GF-D8 (cell line): ENCODE data around the gene CELSR3.

ENCODE experiments used
- DNase-seq: peaks from one replicate; lab custom pipeline; 2025; lab: John Stamatoyannopoulos, UW

CELSR3 gene, protein sequence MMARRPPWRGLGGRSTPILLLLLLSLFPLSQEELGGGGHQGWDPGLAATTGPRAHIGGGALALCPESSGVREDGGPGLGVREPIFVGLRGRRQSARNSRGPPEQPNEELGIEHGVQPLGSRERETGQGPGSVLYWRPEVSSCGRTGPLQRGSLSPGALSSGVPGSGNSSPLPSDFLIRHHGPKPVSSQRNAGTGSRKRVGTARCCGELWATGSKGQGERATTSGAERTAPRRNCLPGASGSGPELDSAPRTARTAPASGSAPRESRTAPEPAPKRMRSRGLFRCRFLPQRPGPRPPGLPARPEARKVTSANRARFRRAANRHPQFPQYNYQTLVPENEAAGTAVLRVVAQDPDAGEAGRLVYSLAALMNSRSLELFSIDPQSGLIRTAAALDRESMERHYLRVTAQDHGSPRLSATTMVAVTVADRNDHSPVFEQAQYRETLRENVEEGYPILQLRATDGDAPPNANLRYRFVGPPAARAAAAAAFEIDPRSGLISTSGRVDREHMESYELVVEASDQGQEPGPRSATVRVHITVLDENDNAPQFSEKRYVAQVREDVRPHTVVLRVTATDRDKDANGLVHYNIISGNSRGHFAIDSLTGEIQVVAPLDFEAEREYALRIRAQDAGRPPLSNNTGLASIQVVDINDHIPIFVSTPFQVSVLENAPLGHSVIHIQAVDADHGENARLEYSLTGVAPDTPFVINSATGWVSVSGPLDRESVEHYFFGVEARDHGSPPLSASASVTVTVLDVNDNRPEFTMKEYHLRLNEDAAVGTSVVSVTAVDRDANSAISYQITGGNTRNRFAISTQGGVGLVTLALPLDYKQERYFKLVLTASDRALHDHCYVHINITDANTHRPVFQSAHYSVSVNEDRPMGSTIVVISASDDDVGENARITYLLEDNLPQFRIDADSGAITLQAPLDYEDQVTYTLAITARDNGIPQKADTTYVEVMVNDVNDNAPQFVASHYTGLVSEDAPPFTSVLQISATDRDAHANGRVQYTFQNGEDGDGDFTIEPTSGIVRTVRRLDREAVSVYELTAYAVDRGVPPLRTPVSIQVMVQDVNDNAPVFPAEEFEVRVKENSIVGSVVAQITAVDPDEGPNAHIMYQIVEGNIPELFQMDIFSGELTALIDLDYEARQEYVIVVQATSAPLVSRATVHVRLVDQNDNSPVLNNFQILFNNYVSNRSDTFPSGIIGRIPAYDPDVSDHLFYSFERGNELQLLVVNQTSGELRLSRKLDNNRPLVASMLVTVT (N-terminal part only)

DNA sequence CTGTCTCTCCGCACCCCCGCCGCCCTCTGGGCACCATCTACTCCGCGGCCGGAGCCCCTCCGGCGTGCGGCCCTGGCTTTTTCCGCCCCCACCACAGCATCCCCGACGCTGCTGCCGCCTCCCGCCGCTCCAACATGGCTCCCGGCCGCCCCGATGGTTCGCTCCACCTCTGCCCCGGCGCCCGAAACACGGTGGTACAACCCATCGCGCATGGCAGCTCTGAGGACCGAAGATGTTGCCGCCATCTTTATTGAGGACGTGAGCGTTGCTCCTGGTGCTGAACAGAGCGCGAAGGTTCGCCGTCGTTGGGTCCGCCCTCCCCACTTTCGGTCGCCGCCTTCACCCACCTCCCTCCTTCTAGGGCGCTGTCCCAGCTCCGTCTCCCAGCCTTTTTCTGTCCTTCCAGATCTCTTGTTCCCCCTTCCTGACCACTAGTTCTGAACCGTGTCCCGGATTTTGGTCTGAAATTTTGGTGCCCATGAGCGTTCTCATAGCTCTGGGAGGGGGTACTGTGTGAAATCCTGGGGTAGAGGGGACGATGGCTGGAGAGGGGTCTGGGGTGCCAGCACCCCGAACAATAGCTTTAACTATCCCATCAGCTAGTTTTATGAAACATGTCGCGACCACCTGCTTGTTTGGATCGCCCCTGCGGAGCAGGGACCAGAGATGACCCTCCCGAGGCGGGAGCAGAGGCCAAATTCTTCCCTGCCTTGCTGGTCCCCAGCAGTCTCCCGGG lies at the start of gene CELSR3:
Gene CELSR3, minus strand, starts transcription at position 134 of the 736 bp plus-strand sequence. CDS start 252 bp downstream, outside the sequence.
- DNase-seq = no peak

DNA sequence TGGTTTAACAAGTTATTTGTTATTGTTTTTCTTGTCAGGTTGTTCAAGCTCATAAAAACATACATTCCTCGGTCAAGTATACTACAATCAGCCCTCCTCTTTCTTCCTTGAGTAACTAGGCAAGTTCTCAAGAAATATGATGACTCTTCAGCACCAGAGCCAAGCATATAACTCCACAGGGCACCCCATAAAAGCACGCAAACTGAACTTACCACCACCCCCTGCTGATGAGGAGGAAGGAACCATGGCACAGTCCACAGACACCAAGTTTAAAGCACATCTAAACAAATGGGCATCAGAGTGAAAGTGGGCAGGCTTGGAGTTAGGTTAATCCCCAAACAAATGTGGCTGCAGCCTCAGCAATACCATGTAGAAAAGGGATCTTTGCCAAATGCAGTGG lies 49.0 kb upstream of the CELSR3 start:
- no peak for DNase-seq

DNA sequence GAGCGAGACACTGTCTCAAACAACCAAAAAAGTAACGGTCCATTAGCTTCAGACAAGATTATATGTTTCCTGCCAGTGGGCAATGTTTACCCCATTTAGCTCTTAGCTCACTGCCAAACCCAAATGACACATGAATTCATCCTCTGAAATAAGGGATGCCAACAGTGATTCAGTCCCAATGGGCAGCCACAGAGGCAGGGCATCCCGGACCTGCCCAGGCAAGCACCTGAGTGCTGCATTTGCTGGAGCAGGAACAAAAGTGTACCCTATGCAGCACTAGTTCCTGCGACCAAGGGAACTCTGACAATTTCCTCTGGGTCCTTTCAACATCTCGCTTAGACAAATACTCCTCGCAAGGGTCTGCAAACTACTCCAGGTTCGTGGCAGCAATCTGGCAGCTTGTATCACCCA lies 46.4 kb upstream of the CELSR3 start:
- no peak for DNase-seq

DNA sequence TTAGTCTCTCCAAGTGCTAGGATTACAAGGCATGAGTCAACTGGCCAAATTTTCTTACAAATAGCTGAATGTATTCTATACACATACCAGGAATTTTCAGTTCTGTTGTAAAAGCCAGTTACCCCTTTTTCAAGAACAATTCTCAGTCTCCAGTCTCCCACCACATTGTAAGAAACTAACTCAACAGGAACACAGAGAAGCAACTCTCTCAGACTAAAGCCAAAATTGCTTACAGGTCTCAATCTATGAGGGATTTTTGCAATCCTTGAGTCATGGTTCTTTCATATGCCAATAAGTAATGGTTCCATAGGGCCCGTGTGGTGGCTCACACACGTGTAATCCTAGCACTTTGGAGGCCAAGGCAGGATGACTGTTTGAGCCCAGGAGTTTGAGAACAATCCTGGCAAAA lies 45.8 kb upstream of the CELSR3 start:
- DNase-seq = no peak

DNA sequence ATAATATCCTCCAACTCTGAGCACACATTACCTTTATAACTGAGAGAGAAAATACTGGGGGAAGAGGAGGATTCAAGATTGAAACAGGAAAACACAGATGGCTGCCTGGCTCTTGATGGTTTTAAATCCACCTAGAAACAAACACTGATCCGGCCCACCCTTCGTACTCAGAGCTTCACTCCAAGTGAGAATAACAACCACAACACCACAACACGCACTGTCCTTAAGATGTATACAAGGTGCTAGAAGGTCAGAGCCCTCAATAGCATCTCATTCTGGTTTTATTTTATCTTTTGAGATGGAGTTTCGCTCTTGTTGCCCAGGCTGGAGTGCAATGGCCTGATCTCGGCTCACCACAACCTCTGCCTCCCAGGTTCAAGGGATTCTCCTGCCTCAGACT lies 44.5 kb upstream of the CELSR3 start:
- DNase-seq = no peak

DNA sequence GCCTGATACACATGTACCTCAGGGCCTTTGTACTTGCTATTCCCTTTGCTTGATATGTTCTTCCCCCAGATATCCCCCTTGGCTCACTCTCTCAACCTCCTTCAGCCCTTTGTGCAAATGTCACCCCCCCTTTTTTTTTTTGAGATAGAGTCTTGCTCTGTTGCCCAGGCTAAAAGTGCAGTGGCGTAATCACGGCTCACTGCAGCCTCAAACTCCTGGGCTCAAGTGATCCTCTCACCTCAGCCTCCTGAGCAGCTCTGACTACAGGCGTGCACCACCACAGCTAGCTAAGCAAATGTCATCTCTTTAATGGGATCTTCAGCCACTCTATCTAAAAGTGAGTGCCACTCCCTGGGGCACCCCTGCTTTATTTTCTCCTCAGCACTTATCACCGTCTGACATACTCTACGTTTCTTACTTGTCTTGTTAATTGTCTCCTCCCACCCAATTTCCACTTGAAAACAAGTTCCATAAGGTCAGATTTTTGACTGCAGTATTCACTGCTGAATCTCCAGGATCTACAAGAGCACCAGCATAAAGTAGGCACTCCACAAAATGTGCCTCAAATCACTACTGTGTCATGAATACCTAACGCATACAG lies 39.7 kb upstream of the CELSR3 start:
- no peak for DNase-seq

DNA sequence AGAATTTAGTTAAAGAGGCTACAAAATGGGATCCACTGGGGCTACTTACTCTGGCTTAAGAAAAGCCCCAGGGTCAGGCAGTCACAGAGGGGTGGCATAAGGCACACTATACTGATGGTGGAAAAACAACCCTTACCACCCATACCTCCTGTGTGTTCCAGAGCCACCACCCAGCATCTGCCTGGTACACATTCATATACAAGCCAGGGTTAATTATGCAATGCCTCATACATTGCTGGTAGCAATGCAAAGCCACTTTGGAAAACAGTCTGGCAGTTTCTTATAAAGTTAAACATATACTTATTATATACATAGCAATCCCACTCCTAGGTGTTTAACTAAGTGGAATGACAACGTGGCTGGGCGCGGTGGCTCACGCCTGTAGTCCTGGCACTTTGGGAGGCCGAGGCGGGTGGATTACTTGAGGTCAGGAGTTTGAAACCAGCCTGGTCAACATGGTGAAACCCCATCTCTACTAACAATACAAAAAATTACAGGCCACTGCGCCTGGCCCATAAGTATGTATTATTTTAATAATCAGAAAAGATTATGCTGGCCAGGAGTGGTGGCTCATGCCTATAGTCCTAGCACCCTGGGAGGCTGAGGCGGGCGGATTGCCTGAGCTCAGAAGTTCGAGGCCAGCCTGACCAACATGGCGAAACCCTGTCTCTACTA lies 38.2 kb upstream of the CELSR3 start:
- DNase-seq = no peak

DNA sequence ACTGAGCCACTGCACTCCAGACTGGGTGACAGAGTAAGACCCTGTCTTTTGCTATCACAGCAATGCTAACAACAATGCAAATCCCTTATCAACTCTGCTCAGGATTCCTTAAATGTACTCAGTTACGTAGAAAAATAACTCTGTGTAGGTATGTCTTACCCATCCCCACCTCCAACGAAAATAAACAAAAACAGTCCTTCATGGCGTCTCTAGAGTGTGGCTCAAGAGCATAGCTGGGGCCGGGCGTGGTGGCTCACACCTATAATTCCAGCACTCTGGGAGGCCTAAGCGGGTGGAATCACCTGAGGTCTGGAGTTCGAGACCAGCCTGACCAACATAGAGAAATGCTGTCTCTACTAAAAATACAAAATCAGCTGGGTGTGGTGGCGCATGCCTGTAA lies 36.2 kb upstream of the CELSR3 start:
- no peak for DNase-seq

DNA sequence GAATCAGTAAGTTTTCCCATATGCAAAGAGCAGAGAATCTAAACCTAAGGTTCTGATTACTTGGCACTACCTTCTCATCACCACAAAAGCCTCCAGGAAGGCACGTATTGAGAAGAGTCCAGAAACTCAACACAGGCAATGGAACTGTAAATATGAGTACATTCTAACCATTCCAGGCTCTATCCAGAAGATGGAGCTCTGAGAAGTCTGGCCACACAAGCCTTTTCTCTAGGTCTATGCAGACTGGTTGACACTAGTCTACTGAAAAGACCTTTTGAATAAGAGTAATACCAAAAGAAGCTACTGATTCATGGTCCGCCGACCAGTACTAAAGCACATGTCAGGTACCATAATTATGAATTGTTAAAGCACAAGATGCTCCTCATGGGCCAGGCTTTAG lies 35.3 kb upstream of the CELSR3 start:
- DNase-seq = no peak

DNA sequence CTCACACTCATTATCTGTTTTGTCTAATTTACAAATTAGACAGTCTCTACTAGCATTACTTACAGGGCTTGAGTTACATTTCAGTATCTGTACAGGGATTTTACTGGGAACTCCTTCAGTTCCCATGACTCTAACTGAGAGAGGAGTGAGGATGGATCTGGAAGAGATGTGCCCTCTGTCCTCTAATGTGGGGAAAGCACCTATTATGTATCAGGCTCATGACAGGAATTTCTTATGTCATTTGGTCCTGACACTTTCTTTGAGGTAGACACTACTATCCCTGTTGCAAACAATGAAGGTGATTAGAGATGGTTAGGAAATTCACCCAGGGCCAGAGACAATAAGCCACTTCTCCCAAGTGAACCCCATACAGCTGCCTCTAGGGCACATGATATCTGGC lies 33.9 kb upstream of the CELSR3 start:
- DNase-seq = no peak

DNA sequence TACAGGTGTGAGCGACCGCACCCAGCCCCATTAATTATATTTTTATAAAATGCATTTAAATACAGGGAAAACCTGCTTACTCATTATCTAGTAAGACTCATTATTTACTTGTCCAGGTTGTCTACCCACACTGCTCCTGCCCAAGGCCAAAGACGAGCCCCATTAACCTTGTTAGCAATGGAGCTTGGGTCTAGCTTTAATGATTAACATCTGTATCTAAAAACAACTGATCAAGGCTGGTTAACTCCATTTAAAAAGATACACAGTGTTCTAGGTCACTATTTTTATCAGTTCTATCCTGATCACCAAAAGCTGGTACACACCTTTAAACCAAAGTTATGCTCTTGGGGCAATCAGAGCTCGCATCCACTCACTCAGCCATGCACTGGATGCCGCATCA lies 33.5 kb upstream of the CELSR3 start:
- DNase-seq = no peak

DNA sequence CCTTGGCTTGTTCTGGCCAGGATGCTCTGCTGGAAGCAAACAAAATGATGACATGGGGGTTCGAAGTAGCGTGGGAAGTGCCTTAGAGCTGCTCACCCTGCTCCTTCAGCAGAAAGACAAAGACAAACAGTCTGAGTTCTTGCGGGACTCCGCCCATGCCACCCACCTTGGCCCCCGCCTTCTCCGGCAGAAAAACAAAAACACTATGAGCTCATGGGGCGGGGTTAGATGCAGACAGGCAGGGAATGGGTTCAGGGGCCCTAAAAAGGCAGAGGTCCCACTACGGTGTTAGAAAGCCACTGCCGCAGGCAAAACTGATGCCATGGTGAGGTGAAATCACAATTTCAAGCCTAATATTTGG lies 32.7 kb upstream of the CELSR3 start:
- DNase-seq = no peak

DNA sequence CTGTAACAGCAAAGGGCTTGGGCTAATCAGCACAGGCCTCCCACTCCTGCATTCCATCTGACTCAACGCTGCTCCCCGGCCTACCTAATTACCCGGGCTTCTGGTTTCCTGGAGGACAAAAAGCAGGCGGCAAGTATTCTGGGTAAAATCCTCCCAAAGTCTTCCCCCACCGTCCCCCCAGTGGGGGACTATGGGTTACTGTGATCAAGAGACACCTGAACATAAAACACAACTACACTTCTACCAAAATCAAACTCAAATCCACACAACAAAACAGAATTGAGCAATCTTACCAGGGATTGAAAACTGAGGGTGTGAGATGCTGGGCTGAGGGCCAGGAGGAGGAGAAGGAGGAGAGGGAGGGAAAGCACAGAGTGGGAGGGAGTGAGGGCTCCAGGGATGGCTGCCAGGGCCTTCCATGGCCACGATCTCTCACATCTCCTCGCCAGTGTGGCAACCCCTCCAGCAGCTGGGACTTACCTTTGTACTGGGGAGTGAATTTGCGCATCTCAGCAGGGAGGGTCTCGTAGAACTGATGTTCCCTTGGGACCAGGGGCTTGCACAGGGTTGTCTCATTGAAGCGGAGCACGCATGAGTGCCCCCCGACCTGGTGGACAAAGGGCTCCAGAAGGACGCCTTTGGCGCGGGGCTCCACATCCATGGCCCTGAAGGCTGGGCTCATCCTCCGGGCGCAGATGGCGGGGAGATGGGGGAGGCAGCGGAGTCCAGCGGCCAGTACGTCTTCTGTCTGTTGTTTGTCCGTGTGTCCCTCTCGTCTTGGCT lies 32.1 kb upstream of the CELSR3 start:
- no peak for DNase-seq

DNA sequence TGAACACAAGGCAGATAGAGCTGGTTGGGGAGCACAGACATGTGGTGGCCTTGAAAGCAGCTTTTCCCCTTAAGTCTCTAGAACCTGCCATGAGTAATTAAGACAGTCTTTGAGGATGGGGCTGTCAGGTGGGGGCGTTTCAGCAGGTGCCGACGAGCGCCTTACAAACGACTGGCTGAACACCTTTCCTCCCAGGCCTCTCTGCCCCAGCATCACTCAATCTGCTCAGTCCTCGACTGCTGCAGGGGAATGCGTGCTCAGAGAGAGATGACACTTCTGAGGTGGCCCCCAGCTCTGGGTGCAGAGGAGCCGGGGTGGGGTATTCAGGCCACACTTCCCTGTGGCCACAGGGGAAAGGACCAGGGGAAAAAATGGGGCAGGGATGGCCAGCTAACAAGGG lies 31.1 kb upstream of the CELSR3 start:
- DNase-seq = no peak

DNA sequence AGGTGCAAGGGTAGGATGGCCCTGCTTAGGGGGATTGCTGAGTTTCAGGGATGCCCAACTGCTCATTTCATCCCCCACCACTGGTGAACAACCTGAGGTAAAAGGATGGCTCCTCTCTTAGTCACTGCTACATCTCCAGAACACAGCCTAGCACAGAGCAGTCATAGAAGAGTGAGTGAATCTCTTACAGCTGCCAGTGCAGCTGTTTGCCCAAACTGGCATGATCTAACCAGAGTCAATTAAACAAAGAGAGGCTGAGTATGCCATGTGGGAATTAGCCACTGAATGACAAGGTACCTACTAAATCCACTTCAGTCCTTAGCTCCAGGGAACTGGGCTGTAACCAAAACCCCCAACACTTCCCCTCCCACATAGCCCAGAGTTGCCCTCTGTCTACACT lies 29.9 kb upstream of the CELSR3 start:
- DNase-seq = no peak

DNA sequence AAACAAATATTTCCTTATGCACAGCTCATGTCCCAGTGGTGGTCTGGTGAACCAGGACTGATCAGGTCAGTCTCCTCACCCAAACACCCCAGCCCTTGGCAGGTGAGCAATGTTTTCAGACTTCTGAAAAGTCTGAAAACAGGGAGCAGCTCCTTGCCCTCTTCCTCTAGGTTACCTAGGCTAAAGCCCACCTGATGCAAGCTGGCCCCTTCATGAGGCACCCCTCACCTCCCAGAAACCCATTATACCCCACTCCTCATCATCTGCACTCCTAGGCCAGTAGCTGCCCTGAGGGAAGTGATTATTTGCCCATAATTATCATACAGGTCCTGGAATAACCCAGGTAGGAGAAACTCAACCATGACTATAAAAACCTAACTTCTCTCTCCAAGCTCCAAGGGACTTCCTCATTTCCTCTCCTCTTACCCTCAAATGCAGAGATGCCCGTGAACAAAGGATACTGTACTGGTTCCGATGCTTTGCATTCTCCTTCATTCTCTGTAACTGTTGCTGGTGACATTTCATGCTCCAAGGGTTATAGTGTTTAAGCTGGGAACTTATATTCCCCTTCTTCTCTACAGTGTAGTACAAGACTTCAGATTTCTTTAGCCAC lies 28.3 kb upstream of the CELSR3 start:
- DNase-seq = no peak

DNA sequence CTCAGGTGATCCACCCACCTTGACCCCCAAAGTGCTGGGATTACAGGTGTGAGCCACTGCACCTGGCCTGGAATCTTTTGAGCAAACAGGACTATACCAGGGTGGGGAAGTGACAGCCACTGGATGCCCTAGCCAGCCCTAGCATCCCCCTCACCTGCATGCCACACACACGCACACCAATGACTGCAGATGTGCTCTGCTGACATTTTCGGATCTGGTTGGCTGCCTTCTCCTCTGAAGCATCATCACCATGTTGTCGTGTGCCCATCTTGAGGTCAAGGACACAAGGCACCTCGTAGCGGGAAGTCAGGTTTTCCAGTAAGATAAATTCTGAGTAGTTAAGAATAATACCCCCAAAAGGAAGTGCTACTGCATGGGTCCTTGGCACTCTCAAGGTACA lies 26.7 kb upstream of the CELSR3 start:
- DNase-seq = no peak

DNA sequence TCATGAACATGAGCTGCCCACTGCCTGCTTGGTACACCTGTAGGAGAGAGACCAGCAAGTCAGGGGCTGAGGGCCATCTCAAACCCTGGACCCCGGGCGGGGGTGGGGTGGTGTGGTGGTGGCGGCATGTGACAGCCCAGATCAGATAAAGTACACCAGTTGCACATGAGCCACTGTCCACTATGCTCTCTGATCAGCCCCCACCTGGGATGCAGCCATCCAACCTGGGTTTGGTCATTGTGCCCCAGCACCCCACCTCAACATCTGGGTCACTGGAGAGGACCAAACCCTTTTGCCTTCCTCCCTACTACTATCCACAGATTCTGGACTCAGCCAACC lies 26.0 kb upstream of the CELSR3 start:
- no peak for DNase-seq

DNA sequence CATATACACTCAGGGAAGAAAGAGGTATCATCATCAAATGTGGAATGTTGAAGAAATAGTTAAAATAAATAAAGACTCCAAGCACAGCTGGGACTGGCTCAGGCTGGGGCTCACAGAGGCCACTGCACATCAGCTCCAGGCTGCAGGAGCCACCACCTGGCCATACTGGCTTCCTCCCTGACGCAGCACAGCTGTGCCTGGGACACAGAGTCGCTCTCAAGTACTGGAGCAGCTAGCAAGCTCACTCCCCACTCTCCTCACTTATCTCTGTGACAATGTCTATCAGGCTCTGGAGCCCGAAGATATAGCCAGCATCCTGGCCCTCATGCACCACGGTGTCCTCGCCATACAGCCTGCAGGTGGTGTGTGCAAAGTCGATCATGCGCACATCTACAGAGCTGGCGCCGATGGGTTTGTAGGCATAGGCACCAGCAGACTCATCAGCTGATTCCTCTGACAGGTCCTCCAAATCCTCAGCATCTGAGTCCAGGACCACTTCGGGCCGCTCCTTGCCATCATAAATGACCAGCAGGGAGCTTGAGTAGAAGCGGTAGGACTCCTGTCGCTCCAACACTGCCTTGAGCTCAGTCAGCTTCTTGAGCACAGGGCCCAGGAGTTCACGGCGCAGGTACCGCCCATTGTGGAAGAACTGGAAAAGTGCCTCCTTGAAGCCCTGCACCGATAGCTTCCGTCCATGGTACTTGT lies 25.5 kb upstream of the CELSR3 start:
- no peak for DNase-seq
